Transverse colon (tissue), 4 donors: ENCODE measurements around the gene CRIP2. TPM values are rescaled to one million over a fixed set of nuclear protein-coding genes. Genes with fewer than 3 reads are reported as not detected.

Experiments used
- DNase-seq: peaks from one replicate; pipeline ENCODE4 v3.0.0-alpha.2; 2019
- H3K27ac ChIP-seq, 4 donors: fragments of 200-600 bp; sonication (generic); 2 replicates each; pipeline ENCODE4 v1.5.1; 2016 to 2018; ENCODE audit warnings: inconsistent platforms in 4 of 4
- H3K27me3 ChIP-seq: fragments of 200-600 bp; sonication (generic); 2 replicates; pipeline ENCODE4 v1.5.1; 2017; ENCODE audit warnings: inconsistent platforms
- H3K36me3 ChIP-seq, 4 donors: fragments of 200-600 bp; sonication (generic); 2 replicates each; pipeline ENCODE4 v1.5.1; 2017 to 2019; ENCODE audit warnings: inconsistent platforms in 4 of 4
- H3K4me1 ChIP-seq, 4 donors: fragments of 200-600 bp; sonication (generic); 2 replicates each; pipeline ENCODE4 v1.5.1; 2017 to 2020; ENCODE audit warnings: inconsistent platforms in 4 of 4
- H3K4me3 ChIP-seq, 4 donors: fragments of 200-600 bp; sonication (generic); 1 replicate in 1 of 4; 2 replicates in 3 of 4; pipeline versions ENCODE4 v1.5.1 to v1.6.1; 2017 to 2019; ENCODE audit warnings: inconsistent platforms in 4 of 4
- H3K9me3 ChIP-seq, 2 donors: fragments of 200-600 bp; sonication (generic); 2 replicates each; pipeline ENCODE4 v1.5.1; 2017 to 2019; ENCODE audit warnings: inconsistent platforms in 2 of 2
- EP300 ChIP-seq: sonication (generic); formaldehyde crosslinking; IDR thresholded peaks from one replicate; pipeline ENCODE4 v1.6.1; 2017; ENCODE audit warnings: antibody characterized with exemption, low read depth
- POLR2A ChIP-seq: fragments of 450-650 bp; IDR thresholded peaks from one replicate; pipeline ENCODE4 v1.6.1; 2016; ENCODE audit warnings: antibody characterized with exemption, mild to moderate bottlenecking, moderate library complexity
- POLR2AphosphoS5 ChIP-seq, 3 donors: sonication (generic); formaldehyde crosslinking; IDR thresholded peaks; one replicate each; pipeline ENCODE4 v1.6.1; 2016; ENCODE audit warnings: antibody characterized with exemption in 3 of 3
- WGBS, 2 donors: methylation state at CpG; one replicate each; pipeline ENCODE4 v1.1.5; 2018; ENCODE audit warnings: low coverage in 1 of 2; 5-methylcytosine and 5-hydroxymethylcytosine counted together
- in situ Hi-C, 4 donors: fragments of 200-750 bp; cut with MboI; loops; one replicate each; pipeline versions ENCODE4 v1.15.0 to v1.15.1; 2017; ENCODE audit warnings: low sequenced_read_pairs in 3 of 4, low pct_ligation_motif_present in 1 of 4, low pct_unique_long_range_greater_than_20kb in 1 of 4
- intact Hi-C: fragments of 100-400 bp; cut with DNase I; formaldehyde crosslinking; loops from one replicate; pipeline ENCODE4 v1.15.1; 2023; ENCODE audit warnings: low total_unique reads
- total RNA-seq, 4 donors: library from RNA; depleted of rRNA; stranded (reverse); fragments of >200 nt; gene quantifications; one replicate each; pipeline ENCODE4 v1.1.0, GENCODE V29; 2016
- TF ChIP-seq, protein P1 (sequence below), 5 experiments: fragments of 200-600 bp in 3 of 5; fragments of 450-650 bp in 2 of 5; sonication (generic) in 3 of 5; IDR thresholded peaks; 1 replicate in 2 of 5; 2 replicates in 3 of 5; pipeline ENCODE4 v1.5.1; 2016 to 2017; ENCODE audit warnings: antibody characterized with exemption in 5 of 5, inconsistent platforms in 3 of 5, mild to moderate bottlenecking in 2 of 5, moderate library complexity in 1 of 5

The CRIP2 gene
- total RNA-seq, 4 donors from 2014 or later = 11.2 to 67.3 (median 22.4) TPM

DNA sequence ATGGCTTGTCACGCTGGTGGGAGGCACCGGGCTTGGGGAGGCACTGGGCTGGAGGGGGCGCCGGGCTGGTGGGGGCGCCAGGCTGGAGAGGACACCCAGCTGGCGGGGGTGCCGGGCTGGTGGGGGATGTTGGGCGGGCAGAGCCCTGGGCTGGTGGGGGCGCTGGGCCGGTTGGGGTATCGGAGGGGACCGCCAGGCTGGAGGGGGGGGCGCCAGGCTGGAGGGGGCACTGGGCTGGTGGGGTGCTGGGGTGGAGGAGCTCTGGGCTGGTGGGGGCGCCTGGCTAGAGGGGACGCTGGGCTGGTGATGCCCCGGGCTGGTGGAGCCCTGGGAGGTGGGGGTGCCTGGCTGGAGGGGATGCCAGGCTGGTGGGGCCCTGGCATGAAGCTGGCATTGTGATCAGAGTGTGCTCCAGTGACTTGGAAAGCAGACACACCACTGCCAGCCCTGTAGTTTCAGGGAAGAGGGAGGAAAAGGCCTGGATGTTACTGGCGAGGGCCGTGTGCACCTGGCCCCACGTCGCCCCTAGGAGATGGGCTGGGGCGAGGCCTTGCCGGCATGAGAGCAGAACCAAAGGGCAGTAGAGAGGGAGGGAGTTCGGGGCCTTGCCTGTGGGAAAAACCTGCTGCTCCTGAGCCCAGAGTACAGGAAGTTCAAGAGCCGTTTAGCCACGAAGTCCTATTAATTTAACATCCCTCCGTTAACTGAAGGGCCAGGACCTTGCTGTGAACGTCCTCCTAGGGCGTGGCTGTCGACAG is 29.5 kb downstream of the CRIP2 start:
- no peak overlapping the region for H3K4me3 ChIP-seq
- TF ChIP-seq, protein P1, sequence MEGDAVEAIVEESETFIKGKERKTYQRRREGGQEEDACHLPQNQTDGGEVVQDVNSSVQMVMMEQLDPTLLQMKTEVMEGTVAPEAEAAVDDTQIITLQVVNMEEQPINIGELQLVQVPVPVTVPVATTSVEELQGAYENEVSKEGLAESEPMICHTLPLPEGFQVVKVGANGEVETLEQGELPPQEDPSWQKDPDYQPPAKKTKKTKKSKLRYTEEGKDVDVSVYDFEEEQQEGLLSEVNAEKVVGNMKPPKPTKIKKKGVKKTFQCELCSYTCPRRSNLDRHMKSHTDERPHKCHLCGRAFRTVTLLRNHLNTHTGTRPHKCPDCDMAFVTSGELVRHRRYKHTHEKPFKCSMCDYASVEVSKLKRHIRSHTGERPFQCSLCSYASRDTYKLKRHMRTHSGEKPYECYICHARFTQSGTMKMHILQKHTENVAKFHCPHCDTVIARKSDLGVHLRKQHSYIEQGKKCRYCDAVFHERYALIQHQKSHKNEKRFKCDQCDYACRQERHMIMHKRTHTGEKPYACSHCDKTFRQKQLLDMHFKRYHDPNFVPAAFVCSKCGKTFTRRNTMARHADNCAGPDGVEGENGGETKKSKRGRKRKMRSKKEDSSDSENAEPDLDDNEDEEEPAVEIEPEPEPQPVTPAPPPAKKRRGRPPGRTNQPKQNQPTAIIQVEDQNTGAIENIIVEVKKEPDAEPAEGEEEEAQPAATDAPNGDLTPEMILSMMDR (IDR thresholded peaks at IDR 0.05) = no peak
- TF ChIP-seq POLR2AphosphoS5 (IDR thresholded peaks at IDR 0.05) (no peak), POLR2A (no peak), EP300 (no peak)
- H3K9me3 ChIP-seq = no peaks in the 10 kb centered on the region
- no peaks in the 10 kb centered on the region for H3K4me1 ChIP-seq
- DNase-seq = no peak
- 54 to 58% methylated on average over 5 to 20 of the region's 29 CpGs for WGBS, 2 donors
- H3K27me3 ChIP-seq = peaks cover 13% of the 10 kb centered on the region
- intact Hi-C loops = no loop called here
- in situ Hi-C loops = no loop called here
- H3K36me3 ChIP-seq = no peaks in the 10 kb centered on the region
- H3K27ac ChIP-seq = no peak overlapping the region

DNA sequence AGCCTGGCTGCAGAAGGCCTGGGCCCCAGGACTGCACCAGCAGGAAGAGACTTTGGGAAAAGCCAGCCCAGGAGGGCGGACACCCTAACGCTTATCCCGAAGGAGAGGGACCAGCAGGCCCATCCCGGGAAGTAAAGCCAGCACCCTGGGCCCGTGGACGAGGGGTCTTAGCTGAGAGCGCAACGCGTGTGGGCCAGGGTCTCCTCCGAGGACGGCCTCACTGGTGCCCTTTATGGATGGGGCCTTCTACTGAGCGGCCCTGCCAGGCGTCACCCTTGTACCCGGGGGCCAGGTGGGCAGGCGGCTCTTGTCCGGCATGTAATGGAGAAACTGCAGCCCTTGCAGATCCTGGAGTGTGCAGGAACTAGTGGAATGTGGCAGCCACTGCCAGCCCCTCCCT is 30.5 kb downstream of the CRIP2 start:
- H3K4me1 ChIP-seq = no peaks in the 10 kb centered on the region
- no peak overlapping the region for H3K27ac ChIP-seq
- H3K27me3 ChIP-seq = peaks cover 23% of the 10 kb centered on the region
- H3K36me3 ChIP-seq = no peaks in the 10 kb centered on the region
- 95% methylated on average over 16 of the region's 16 CpGs; no CpG with 5 or more reads in 1 of the 2 donors for WGBS, 2 donors
- no peak for TF ChIP-seq EP300
- TF ChIP-seq POLR2A = no peak
- TF ChIP-seq, protein P1 (IDR thresholded peaks at IDR 0.05) = no peak
- TF ChIP-seq POLR2AphosphoS5 (IDR thresholded peaks at IDR 0.05) = no peak
- no peaks in the 10 kb centered on the region for H3K9me3 ChIP-seq
- DNase-seq = no peak
- in situ Hi-C loops (no loop called here), intact Hi-C loops (no loop called here)
- H3K4me3 ChIP-seq = no peak overlapping the region

DNA sequence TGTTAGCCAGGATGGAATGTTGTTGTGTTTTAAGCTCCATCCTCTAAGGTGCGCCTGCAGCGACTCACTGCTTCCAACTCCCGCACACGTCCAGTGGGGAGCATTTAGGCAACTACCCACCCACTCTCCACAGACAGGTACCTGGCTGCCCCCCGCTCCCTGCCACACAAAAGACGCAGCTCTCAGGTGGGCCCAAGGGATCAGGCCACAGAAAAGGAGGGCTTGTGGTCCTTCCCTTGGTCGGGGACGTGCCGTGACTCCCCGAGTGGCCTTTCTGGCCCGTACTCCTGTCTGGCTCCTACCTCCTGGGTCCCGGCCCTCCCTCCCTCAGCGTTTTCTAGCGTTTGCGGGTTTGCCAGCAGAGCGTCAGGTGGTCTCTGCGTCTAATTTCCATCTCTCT is 32.6 kb downstream of the CRIP2 start:
- intact Hi-C loops (no loop called here), in situ Hi-C loops (no loop called here)
- H3K4me1 ChIP-seq = no peaks in the 10 kb centered on the region
- no peaks in the 10 kb centered on the region for H3K36me3 ChIP-seq
- H3K4me3 ChIP-seq = no peak overlapping the region
- peaks cover 45% of the 10 kb centered on the region for H3K27me3 ChIP-seq
- TF ChIP-seq, protein P1 (IDR thresholded peaks at IDR 0.05) = no peak
- TF ChIP-seq POLR2AphosphoS5 (IDR thresholded peaks at IDR 0.05) (no peak), EP300 (no peak), POLR2A (no peak)
- H3K9me3 ChIP-seq = no peaks in the 10 kb centered on the region
- H3K27ac ChIP-seq = no peak overlapping the region
- no peak for DNase-seq
- WGBS, 2 donors = 80% methylated on average over 1 to 17 of the region's 17 CpGs

DNA sequence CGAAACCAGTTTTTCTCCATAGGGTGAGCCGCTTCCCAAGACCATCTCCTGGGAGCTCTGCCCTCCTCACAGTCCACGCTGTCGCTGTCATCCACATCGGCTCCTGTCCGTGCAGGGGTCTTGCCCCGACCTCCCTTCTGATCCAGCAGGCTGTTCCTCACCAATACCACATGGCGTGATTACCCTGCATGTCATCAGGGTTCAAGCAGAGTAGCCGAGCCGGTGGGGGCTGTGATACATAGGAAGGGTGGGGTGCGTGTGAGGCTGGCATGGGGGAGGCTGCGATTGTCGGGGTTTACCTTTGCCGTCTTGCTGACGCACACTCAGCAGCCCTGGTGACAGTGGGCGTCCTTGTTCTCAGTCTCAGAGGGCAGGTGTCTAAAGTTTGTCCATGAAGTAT is 33.4 kb downstream of the CRIP2 start:
- WGBS, 2 donors = 83 to 100% methylated on average over 2 to 16 of the region's 16 CpGs
- no peak for DNase-seq
- intact Hi-C loops = no loop called here
- H3K9me3 ChIP-seq = no peaks in the 10 kb centered on the region
- H3K27me3 ChIP-seq = peaks cover 53% of the 10 kb centered on the region
- no peaks in the 10 kb centered on the region for H3K36me3 ChIP-seq
- H3K27ac ChIP-seq = no peak overlapping the region
- in situ Hi-C loops = no loop called here
- no peak for TF ChIP-seq EP300
- TF ChIP-seq, protein P1 (IDR thresholded peaks at IDR 0.05) = no peak
- TF ChIP-seq POLR2AphosphoS5 (IDR thresholded peaks at IDR 0.05) = no peak
- TF ChIP-seq POLR2A = no peak
- H3K4me3 ChIP-seq = no peak overlapping the region
- no peaks in the 10 kb centered on the region for H3K4me1 ChIP-seq
